ENCODE measurements around the gene TRRAP. TPM values are rescaled to one million over a fixed set of nuclear protein-coding genes. Genes with fewer than 3 reads are reported as not detected.

TRRAP gene
- total and polyA plus RNA-seq, 4 donors, result 4.3 to 22.7 (median 10.1) TPM

DNA sequence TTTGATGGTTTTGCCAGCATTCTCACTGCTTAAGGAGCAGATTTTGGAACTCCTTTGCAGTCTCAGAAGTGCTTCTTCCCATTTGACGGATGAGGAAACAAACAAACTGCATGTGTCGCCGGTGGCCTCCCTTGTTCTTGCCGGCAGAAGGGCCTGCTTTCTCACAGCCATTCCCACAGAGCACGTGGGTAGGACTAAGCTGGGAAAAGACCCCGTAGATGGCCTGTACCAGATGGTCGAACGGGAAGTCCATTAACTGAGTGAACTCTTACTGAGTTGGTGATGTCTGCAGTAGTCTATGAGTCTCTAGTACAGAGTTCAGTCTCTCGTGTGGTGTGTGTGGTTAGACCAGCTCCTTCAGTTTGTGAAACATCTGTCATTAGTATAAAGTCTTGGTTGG, 131.9 kb downstream of the TRRAP start:
- Histone ChIP-seq H3K36me3 (ENCODE audit: control insufficient read depth in 4 of 4, insufficient read depth in 3 of 4, low read depth in 1 of 4, low read length in 3 of 4) (peaks cover 24 to 81% (median 56%) of the 10 kb centered on the region in 4 donors), H3K27me3 (ENCODE audit: control insufficient read depth in 4 of 4, insufficient read depth in 4 of 4, low read length in 3 of 4) (no peaks in the 10 kb centered on the region), H3K9ac (ENCODE audit: low read depth in 1 of 2, low read length in 2 of 2) (no peak overlapping the region), H3K9me3 (ENCODE audit: control insufficient read depth in 4 of 4, low read length in 3 of 4) (no peaks in the 10 kb centered on the region), H3K27ac (ENCODE audit: low read depth in 1 of 2, low read length in 2 of 2) (no peak overlapping the region), H3K4me3 (ENCODE audit: low read depth in 1 of 3, low read length in 3 of 3) (no peak overlapping the region), H3K4me1 (ENCODE audit: control insufficient read depth in 4 of 4, insufficient read depth in 4 of 4, low read length in 3 of 4) (no peaks in the 10 kb centered on the region)
- 92% methylated on average over 9 of the region's 9 CpGs for WGBS
- no peak for DNase-seq (ENCODE audit: low spot score)
- no peak for TF ChIP-seq GABPA (IDR thresholded peaks at IDR 0.05 in 1 of 2, conservative IDR thresholded peaks at IDR 0.05 in 1 of 2)
- TF ChIP-seq SP1 (IDR thresholded peaks at IDR 0.05), result no peak
- TF ChIP-seq EGR1 (IDR thresholded peaks at IDR 0.05; ENCODE audit: low read depth in 2 of 2), result no peak
- TF ChIP-seq RAD21 (IDR thresholded peaks at IDR 0.05), result no peak

DNA sequence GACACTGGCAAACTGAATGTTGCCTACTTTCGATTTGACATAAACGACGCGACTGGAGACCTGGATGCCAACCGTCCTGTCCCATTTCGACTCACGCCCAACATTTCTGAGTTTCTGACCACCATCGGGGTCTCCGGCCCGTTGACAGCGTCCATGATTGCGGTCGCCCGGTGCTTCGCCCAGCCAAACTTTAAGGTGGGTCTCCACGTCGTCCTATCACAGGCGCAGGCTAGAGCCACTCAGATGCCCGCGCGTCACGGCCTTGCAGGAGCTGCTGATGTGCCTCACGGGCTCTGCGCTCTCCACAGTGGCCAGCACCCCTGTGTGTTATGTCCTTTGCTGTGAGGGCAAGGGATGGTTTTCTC, 133.0 kb downstream of the TRRAP start:
- DNase-seq (ENCODE audit: low spot score), result no peak
- no peak overlapping the region for H3K4me3 ChIP-seq (ENCODE audit: low read depth in 1 of 3, low read length in 3 of 3)
- no peak overlapping the region for H3K27ac ChIP-seq (ENCODE audit: low read depth in 1 of 2, low read length in 2 of 2)
- no peaks in the 10 kb centered on the region for H3K27me3 ChIP-seq (ENCODE audit: control insufficient read depth in 4 of 4, insufficient read depth in 4 of 4, low read length in 3 of 4)
- 98% methylated on average over 24 of the region's 24 CpGs for WGBS
- TF ChIP-seq JUND (IDR thresholded peaks at IDR 0.05), result no peak
- no peak for TF ChIP-seq FOXA2 (IDR thresholded peaks at IDR 0.05)
- no peak for TF ChIP-seq RXRA (IDR thresholded peaks at IDR 0.05)
- TF ChIP-seq HNF4G (IDR thresholded peaks at IDR 0.05), result no peak
- TF ChIP-seq RAD21 (IDR thresholded peaks at IDR 0.05), result no peak
- TF ChIP-seq HNF4A (conservative IDR thresholded peaks at IDR 0.05), result no peak
- TF ChIP-seq, protein P1, sequence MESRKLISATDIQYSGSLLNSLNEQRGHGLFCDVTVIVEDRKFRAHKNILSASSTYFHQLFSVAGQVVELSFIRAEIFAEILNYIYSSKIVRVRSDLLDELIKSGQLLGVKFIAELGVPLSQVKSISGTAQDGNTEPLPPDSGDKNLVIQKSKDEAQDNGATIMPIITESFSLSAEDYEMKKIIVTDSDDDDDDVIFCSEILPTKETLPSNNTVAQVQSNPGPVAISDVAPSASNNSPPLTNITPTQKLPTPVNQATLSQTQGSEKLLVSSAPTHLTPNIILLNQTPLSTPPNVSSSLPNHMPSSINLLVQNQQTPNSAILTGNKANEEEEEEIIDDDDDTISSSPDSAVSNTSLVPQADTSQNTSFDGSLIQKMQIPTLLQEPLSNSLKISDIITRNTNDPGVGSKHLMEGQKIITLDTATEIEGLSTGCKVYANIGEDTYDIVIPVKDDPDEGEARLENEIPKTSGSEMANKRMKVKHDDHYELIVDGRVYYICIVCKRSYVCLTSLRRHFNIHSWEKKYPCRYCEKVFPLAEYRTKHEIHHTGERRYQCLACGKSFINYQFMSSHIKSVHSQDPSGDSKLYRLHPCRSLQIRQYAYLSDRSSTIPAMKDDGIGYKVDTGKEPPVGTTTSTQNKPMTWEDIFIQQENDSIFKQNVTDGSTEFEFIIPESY (IDR thresholded peaks at IDR 0.05), result no peak
- no peak for TF ChIP-seq GABPA (IDR thresholded peaks at IDR 0.05 in 1 of 2, conservative IDR thresholded peaks at IDR 0.05 in 1 of 2)
- no peak for TF ChIP-seq FOXA1 (IDR thresholded peaks at IDR 0.05)
- TF ChIP-seq, protein P2, sequence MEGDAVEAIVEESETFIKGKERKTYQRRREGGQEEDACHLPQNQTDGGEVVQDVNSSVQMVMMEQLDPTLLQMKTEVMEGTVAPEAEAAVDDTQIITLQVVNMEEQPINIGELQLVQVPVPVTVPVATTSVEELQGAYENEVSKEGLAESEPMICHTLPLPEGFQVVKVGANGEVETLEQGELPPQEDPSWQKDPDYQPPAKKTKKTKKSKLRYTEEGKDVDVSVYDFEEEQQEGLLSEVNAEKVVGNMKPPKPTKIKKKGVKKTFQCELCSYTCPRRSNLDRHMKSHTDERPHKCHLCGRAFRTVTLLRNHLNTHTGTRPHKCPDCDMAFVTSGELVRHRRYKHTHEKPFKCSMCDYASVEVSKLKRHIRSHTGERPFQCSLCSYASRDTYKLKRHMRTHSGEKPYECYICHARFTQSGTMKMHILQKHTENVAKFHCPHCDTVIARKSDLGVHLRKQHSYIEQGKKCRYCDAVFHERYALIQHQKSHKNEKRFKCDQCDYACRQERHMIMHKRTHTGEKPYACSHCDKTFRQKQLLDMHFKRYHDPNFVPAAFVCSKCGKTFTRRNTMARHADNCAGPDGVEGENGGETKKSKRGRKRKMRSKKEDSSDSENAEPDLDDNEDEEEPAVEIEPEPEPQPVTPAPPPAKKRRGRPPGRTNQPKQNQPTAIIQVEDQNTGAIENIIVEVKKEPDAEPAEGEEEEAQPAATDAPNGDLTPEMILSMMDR (IDR thresholded peaks at IDR 0.05; ENCODE audit: low read depth, low read length, missing input control), result no peak
- TF ChIP-seq SP1 (IDR thresholded peaks at IDR 0.05), result no peak
- TF ChIP-seq EGR1 (IDR thresholded peaks at IDR 0.05; ENCODE audit: low read depth in 2 of 2), result no peak
- TF ChIP-seq, protein P3, sequence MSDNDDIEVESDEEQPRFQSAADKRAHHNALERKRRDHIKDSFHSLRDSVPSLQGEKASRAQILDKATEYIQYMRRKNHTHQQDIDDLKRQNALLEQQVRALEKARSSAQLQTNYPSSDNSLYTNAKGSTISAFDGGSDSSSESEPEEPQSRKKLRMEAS (IDR thresholded peaks at IDR 0.05), result no peak
- TF ChIP-seq TAF1 (conservative IDR thresholded peaks at IDR 0.05), result no peak
- no peak for TF ChIP-seq YY1 (IDR thresholded peaks at IDR 0.05)
- no peak overlapping the region for H3K9ac ChIP-seq (ENCODE audit: low read depth in 1 of 2, low read length in 2 of 2)
- H3K36me3 ChIP-seq (ENCODE audit: control insufficient read depth in 4 of 4, insufficient read depth in 3 of 4, low read depth in 1 of 4, low read length in 3 of 4), result peaks cover 19 to 74% (median 54%) of the 10 kb centered on the region in 4 donors
- H3K4me1 ChIP-seq (ENCODE audit: control insufficient read depth in 4 of 4, insufficient read depth in 4 of 4, low read length in 3 of 4), result no peaks in the 10 kb centered on the region
- no peaks in the 10 kb centered on the region for H3K9me3 ChIP-seq (ENCODE audit: control insufficient read depth in 4 of 4, low read length in 3 of 4)
